ENCODE data around the gene PTPRE. TPM values are rescaled to one million over a fixed set of nuclear protein-coding genes. Genes with fewer than 3 reads are reported as not detected.
A peak's percentile ranks its signal among the peaks of the same experiment; 100 is the strongest.

PTPRE gene
- total RNA-seq, 1 experiment from 2014 or later: 3.1 TPM

DNA sequence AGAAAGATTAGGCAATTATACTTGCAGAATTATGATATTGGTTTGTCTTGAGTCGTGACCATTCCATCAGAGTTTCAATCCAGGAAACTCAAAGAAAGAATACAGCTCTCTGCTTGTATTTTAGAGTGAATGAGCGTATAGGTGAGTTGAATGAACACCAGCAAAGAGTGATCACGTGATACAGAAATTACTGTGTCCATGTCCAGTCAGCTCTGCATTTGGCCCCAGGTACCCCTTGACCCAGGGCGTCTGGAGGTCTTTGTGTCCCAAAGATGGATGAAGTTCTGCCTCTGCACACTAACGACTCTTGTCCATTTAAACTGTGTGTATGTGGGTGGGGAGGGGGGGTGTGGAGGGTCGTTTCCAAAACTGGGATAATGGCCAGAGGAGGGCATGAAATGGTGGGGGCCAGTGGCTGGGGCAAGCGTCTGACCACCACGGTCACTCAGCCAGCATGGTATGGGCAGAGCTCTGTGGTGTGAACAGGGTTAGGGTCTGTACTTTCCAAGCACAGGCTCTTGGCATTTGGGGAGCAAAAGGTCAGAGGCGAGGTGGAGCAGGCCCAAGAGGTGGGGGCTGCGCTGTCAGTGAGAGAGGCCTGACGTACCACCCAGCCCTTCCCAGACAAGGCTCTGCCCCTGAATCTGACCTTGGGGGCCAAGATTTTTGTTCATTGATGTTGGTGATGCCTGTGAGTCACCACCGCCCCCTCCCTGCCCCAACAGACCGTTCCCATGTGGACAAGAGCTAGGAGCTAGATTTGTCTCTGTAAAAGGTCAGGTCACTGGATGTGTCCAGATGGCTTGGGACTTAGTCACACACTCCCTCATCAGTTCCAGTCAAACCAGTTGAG is 1.4 kb downstream of the PTPRE start:
- Mint-ChIP-seq H3K4me1 (peaks cover 3% of the 10 kb centered on the region), H3K9me3 (0 out of 2 replicates have a peak, but pooled peaks cover 2% of the 10 kb centered on the region), H3K4me3 (peak overlapping the region; percentile 48), H3K27ac (no peak overlapping the region), H3K36me3 (no peaks in the 10 kb centered on the region), H3K27me3 (ENCODE audit: low read depth) (peaks cover 23% of the 10 kb centered on the region)
- TF ChIP-seq ATF1 (CRISPR knock-in tag; IDR thresholded peaks at IDR 0.05) (no peak), ZNF121 (CRISPR knock-in tag; IDR thresholded peaks at IDR 0.05) (no peak), ETV6 (CRISPR knock-in tag; IDR thresholded peaks at IDR 0.05) (no peak), JAZF1 (CRISPR knock-in tag; IDR thresholded peaks at IDR 0.05) (no peak), SOX15 (CRISPR knock-in tag; IDR thresholded peaks at IDR 0.05) (no peak), NR1H2 (CRISPR knock-in tag; IDR thresholded peaks at IDR 0.05) (no peak), TEAD1 (CRISPR knock-in tag; IDR thresholded peaks at IDR 0.05) (no peak), NFE2L1 (CRISPR knock-in tag; IDR thresholded peaks at IDR 0.05) (no peak)
- TF ChIP-seq, protein P1, sequence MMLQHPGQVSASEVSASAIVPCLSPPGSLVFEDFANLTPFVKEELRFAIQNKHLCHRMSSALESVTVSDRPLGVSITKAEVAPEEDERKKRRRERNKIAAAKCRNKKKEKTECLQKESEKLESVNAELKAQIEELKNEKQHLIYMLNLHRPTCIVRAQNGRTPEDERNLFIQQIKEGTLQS (CRISPR knock-in tag; conservative IDR thresholded peaks at IDR 0.05): no peak
- TF ChIP-seq, protein P2, sequence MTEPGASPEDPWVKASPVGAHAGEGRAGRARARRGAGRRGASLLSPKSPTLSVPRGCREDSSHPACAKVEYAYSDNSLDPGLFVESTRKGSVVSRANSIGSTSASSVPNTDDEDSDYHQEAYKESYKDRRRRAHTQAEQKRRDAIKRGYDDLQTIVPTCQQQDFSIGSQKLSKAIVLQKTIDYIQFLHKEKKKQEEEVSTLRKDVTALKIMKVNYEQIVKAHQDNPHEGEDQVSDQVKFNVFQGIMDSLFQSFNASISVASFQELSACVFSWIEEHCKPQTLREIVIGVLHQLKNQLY (CRISPR knock-in tag; IDR thresholded peaks at IDR 0.05): no peak
- TF ChIP-seq, protein P3, sequence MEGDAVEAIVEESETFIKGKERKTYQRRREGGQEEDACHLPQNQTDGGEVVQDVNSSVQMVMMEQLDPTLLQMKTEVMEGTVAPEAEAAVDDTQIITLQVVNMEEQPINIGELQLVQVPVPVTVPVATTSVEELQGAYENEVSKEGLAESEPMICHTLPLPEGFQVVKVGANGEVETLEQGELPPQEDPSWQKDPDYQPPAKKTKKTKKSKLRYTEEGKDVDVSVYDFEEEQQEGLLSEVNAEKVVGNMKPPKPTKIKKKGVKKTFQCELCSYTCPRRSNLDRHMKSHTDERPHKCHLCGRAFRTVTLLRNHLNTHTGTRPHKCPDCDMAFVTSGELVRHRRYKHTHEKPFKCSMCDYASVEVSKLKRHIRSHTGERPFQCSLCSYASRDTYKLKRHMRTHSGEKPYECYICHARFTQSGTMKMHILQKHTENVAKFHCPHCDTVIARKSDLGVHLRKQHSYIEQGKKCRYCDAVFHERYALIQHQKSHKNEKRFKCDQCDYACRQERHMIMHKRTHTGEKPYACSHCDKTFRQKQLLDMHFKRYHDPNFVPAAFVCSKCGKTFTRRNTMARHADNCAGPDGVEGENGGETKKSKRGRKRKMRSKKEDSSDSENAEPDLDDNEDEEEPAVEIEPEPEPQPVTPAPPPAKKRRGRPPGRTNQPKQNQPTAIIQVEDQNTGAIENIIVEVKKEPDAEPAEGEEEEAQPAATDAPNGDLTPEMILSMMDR (IDR thresholded peaks at IDR 0.05): no peak
- TF ChIP-seq, protein P4, sequence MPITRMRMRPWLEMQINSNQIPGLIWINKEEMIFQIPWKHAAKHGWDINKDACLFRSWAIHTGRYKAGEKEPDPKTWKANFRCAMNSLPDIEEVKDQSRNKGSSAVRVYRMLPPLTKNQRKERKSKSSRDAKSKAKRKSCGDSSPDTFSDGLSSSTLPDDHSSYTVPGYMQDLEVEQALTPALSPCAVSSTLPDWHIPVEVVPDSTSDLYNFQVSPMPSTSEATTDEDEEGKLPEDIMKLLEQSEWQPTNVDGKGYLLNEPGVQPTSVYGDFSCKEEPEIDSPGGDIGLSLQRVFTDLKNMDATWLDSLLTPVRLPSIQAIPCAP (CRISPR knock-in tag; IDR thresholded peaks at IDR 0.05): no peak
- POLR2A ChIA-PET: no interaction called here
- no peak for DNase-seq (ENCODE audit: low spot score)
- CTCF ChIA-PET: interaction anchor here (0.6 to 4.4 kb wide), 5 partner anchors 46 to 548 kb away, joined by 3 to 93 read pairs (median 4); no protein-coding TSS in a partner anchor
- no peak for ATAC-seq

DNA sequence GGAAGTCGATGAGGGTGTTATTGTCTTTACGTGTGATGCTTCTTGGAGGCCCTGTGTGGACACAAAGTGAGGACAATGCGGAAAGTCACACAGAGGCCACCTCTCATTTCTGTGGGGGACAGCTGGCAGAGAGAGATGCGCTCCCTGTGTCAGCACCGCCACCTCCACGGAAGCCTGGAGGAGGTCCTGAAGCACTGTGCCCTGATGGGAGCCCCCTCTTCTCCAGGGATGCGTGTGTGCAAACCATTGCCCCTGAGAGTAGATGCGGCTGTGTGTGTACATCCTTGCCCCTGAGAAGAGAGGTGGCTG is 2.0 kb downstream of the PTPRE start:
- Mint-ChIP-seq H3K27ac (no peak overlapping the region), H3K27me3 (ENCODE audit: low read depth) (peaks cover 23% of the 10 kb centered on the region), H3K9me3 (no peaks in the 10 kb centered on the region), H3K36me3 (no peaks in the 10 kb centered on the region), H3K4me1 (peaks cover 3% of the 10 kb centered on the region), H3K4me3 (0 out of 2 replicates have a peak overlapping the region, but pooled peaks have one; percentile 10)
- DNase-seq (ENCODE audit: low spot score) (no peak), ATAC-seq (no peak)
- CTCF ChIA-PET: interaction anchor here (0.6 to 4.4 kb wide), 2 partner anchors 102 to 160 kb away, joined by 3 to 93 read pairs; no protein-coding TSS in a partner anchor
- POLR2A ChIA-PET: no interaction called here
- TF ChIP-seq, protein P5, sequence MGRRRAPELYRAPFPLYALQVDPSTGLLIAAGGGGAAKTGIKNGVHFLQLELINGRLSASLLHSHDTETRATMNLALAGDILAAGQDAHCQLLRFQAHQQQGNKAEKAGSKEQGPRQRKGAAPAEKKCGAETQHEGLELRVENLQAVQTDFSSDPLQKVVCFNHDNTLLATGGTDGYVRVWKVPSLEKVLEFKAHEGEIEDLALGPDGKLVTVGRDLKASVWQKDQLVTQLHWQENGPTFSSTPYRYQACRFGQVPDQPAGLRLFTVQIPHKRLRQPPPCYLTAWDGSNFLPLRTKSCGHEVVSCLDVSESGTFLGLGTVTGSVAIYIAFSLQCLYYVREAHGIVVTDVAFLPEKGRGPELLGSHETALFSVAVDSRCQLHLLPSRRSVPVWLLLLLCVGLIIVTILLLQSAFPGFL (CRISPR knock-in tag; IDR thresholded peaks at IDR 0.05; ENCODE audit: borderline replicate concordance): no peak
- TF ChIP-seq, protein P6, sequence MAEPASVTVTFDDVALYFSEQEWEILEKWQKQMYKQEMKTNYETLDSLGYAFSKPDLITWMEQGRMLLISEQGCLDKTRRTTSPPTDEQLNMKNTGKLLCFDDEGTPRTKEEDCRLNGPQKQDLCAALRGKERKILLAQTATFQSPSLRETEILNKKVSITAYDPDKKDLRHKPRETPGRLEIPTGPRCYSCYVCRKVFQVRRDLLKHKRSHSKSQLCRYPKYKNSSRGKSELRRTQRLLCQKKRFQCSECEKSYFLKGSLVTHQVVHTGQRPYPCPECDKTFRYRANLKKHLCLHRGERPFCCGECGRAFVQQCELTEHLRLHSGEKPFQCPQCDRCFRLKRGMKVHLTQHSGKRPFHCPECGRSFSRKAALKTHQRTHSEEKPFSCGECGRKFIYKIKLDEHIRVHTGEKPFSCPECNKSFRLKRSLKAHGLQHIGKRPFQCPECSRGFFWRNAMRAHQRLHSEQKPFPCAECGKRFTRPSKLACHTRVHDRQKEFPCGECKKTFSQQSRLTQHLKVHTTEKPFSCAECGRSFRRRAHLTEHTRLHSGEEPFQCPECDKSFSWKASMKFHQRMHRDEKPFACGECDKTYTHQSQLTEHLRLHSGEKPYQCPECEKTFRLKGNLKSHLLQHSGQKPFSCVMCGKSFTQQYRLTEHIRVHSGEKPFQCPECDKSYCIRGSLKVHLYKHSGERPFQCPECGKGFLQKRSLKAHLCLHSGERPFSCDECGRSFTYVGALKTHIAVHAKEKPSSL (CRISPR knock-in tag; conservative IDR thresholded peaks at IDR 0.05): no peak
- TF ChIP-seq MYBL2 (CRISPR knock-in tag; IDR thresholded peaks at IDR 0.05) (no peak), ZNF396 (CRISPR knock-in tag; IDR thresholded peaks at IDR 0.05; ENCODE audit: borderline replicate concordance) (no peak), EMX1 (CRISPR knock-in tag; IDR thresholded peaks at IDR 0.05) (no peak), TP53 (CRISPR knock-in tag; IDR thresholded peaks at IDR 0.05) (no peak), ZNF317 (CRISPR knock-in tag; IDR thresholded peaks at IDR 0.05; ENCODE audit: borderline replicate concordance, low read depth) (no peak), TEAD1 (CRISPR knock-in tag; IDR thresholded peaks at IDR 0.05) (no peak), TEAD4 (CRISPR knock-in tag; IDR thresholded peaks at IDR 0.05) (no peak)
- TF ChIP-seq, protein P3 (IDR thresholded peaks at IDR 0.05): no peak
- TF ChIP-seq, protein P7, sequence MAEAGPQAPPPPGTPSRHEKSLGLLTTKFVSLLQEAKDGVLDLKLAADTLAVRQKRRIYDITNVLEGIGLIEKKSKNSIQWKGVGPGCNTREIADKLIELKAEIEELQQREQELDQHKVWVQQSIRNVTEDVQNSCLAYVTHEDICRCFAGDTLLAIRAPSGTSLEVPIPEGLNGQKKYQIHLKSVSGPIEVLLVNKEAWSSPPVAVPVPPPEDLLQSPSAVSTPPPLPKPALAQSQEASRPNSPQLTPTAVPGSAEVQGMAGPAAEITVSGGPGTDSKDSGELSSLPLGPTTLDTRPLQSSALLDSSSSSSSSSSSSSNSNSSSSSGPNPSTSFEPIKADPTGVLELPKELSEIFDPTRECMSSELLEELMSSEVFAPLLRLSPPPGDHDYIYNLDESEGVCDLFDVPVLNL (CRISPR knock-in tag; IDR thresholded peaks at IDR 0.05; ENCODE audit: borderline replicate concordance, low read depth): no peak
- TF ChIP-seq, protein P8, sequence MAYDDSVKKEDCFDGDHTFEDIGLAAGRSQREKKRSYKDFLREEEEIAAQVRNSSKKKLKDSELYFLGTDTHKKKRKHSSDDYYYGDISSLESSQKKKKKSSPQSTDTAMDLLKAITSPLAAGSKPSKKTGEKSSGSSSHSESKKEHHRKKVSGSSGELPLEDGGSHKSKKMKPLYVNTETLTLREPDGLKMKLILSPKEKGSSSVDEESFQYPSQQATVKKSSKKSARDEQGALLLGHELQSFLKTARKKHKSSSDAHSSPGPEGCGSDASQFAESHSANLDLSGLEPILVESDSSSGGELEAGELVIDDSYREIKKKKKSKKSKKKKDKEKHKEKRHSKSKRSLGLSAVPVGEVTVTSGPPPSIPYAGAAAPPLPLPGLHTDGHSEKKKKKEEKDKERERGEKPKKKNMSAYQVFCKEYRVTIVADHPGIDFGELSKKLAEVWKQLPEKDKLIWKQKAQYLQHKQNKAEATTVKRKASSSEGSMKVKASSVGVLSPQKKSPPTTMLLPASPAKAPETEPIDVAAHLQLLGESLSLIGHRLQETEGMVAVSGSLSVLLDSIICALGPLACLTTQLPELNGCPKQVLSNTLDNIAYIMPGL (CRISPR knock-in tag; IDR thresholded peaks at IDR 0.05): no peak
